NCI-H82 (cell line): ENCODE results near the gene RASSF4.
"Not testable (repeated sequence)": the region's sequence is repeated elsewhere in the genome, so short reads cannot be mapped to it uniquely, and the experiment has no call there.

Experiments used
- DNase-seq: peaks from one replicate; lab custom pipeline; 2025; lab: John Stamatoyannopoulos, UW

Gene RASSF4

GRCh38 chr10:45006276-45007030, 46.9 kb downstream of the RASSF4 start:
- DNase-seq: no peak

GRCh38 chr10:45008524-45009161, 49.0 kb downstream of the RASSF4 start:
- peak; percentile 82 for DNase-seq

- not testable (repeated sequence) for DNase-seq
These were observed 55.0 kb downstream of the RASSF4 start for GRCh38 chr10:45014557-45014956.

- no peak for DNase-seq
These were observed 56.0 kb downstream of the RASSF4 start for GRCh38 chr10:45015590-45015989.

GRCh38 chr10:45023426-45023825, 63.8 kb downstream of the RASSF4 start:
- DNase-seq: no peak

GRCh38 chr10:45034301-45034700, 74.7 kb downstream of the RASSF4 start:
- DNase-seq: no peak

GRCh38 chr10:45035673-45036072, 76.1 kb downstream of the RASSF4 start:
- DNase-seq: no peak

- DNase-seq: no peak
These were observed 81.4 kb downstream of the RASSF4 start for GRCh38 chr10:45040921-45041542.

- DNase-seq: no peak
These were observed 84.7 kb downstream of the RASSF4 start for GRCh38 chr10:45044290-45044689.
